GM18507 (cell line): ENCODE measurements around the gene TSPEAR.
A peak's percentile ranks its signal among the peaks of the same experiment; 100 is the strongest.

Experiments used
- DNase-seq: peaks from one replicate; pipeline ENCODE4 v3.0.0; 2011; ENCODE audit warnings: low read depth; ENCODE audit not compliant: insufficient read length; ENCODE audit errors: extremely low spot score
- FAIRE-seq: peaks from 2 replicates; lab custom pipeline; 2011; peaks lifted over from hg19 to GRCh38; lab: Jason Lieb, UNC

Gene TSPEAR

GRCh38 chr21:44529011-44529421, 182.4 kb downstream of the TSPEAR start:
- DNase-seq (no peak), FAIRE-seq (no peak)

- DNase-seq (no peak), FAIRE-seq (no peak)
These were observed 182.8 kb downstream of the TSPEAR start for GRCh38 chr21:44528634-44528995.

GRCh38 chr21:44527983-44528633, 183.3 kb downstream of the TSPEAR start:
- FAIRE-seq (no peak), DNase-seq (no peak)

- FAIRE-seq (no peak), DNase-seq (no peak)
These were observed 184.0 kb downstream of the TSPEAR start for GRCh38 chr21:44527156-44527982.

- DNase-seq: no peak
- no peak for FAIRE-seq
These were observed 185.0 kb downstream of the TSPEAR start for GRCh38 chr21:44526096-44526997.

GRCh38 chr21:44525391-44526095, 185.8 kb downstream of the TSPEAR start:
- DNase-seq: no peak
- FAIRE-seq: no peak

GRCh38 chr21:44524414-44525371, 186.7 kb downstream of the TSPEAR start:
- DNase-seq (no peak), FAIRE-seq (no peak)

GRCh38 chr21:44523567-44524413, 187.6 kb downstream of the TSPEAR start:
- DNase-seq (no peak), FAIRE-seq (no peak)

- no peak for DNase-seq
- peak; percentile 24 for FAIRE-seq
These were observed 188.6 kb downstream of the TSPEAR start for GRCh38 chr21:44522753-44523204.

- DNase-seq: no peak
- FAIRE-seq: no peak
These were observed 189.2 kb downstream of the TSPEAR start for GRCh38 chr21:44521928-44522752.

- FAIRE-seq (no peak), DNase-seq (no peak)
These were observed 190.0 kb downstream of the TSPEAR start for GRCh38 chr21:44521301-44521927.

GRCh38 chr21:44520326-44521300, 190.8 kb downstream of the TSPEAR start:
- no peak for DNase-seq
- FAIRE-seq: no peak

- FAIRE-seq (no peak), DNase-seq (no peak)
These were observed 191.7 kb downstream of the TSPEAR start for GRCh38 chr21:44519346-44520325.

GRCh38 chr21:44518686-44519085, 192.7 kb downstream of the TSPEAR start:
- no peak for DNase-seq
- FAIRE-seq: no peak
